ENCODE data around the gene BNC2. TPM values are rescaled to one million over a fixed set of nuclear protein-coding genes. Genes with fewer than 3 reads are reported as not detected.

The BNC2 gene
- total RNA-seq, 1 donor from 2014 or later = 2.9 TPM

- no peak overlapping the region for H3K4me3 ChIP-seq (ENCODE audit: low read depth, low read length)
- no peak for DNase-seq (ENCODE audit: low read depth)
- no peak for TF ChIP-seq CTCF (conservative IDR thresholded peaks at IDR 0.05; ENCODE audit: low read depth, low read length)
These were observed 82.7 kb downstream of the BNC2 start for GRCh38 chr9:16787724-16788123.

GRCh38 chr9:16784002-16784401 lies 86.5 kb downstream of the BNC2 start:
- DNase-seq (ENCODE audit: low read depth) = no peak
- no peak overlapping the region for H3K4me3 ChIP-seq (ENCODE audit: low read depth, low read length)
- TF ChIP-seq CTCF (conservative IDR thresholded peaks at IDR 0.05; ENCODE audit: low read depth, low read length) = no peak

- H3K4me3 ChIP-seq (ENCODE audit: low read depth, low read length) = no peak overlapping the region
- TF ChIP-seq CTCF (conservative IDR thresholded peaks at IDR 0.05; ENCODE audit: low read depth, low read length) = no peak
- DNase-seq (ENCODE audit: low read depth) = no peak
These were observed 88.0 kb downstream of the BNC2 start for GRCh38 chr9:16782490-16782889.

GRCh38 chr9:16775330-16775729 lies 95.1 kb downstream of the BNC2 start:
- no peak for TF ChIP-seq CTCF (conservative IDR thresholded peaks at IDR 0.05; ENCODE audit: low read depth, low read length)
- no peak for DNase-seq (ENCODE audit: low read depth)
- no peak overlapping the region for H3K4me3 ChIP-seq (ENCODE audit: low read depth, low read length)

- H3K4me3 ChIP-seq (ENCODE audit: low read depth, low read length) = no peak overlapping the region
- no peak for TF ChIP-seq CTCF (conservative IDR thresholded peaks at IDR 0.05; ENCODE audit: low read depth, low read length)
These were observed 96.9 kb downstream of the BNC2 start for GRCh38 chr9:16773617-16774016.

GRCh38 chr9:16773116-16773515 lies 97.4 kb downstream of the BNC2 start:
- no peak for DNase-seq (ENCODE audit: low read depth)
- TF ChIP-seq CTCF (conservative IDR thresholded peaks at IDR 0.05; ENCODE audit: low read depth, low read length) = no peak
- no peak overlapping the region for H3K4me3 ChIP-seq (ENCODE audit: low read depth, low read length)

More at GRCh38 chr9:16773617-16774016, 96.9 kb downstream of the BNC2 start:
- DNase-seq (ENCODE audit: low read depth) = no peak

GRCh38 chr9:16771356-16771755 lies 99.1 kb downstream of the BNC2 start:
- no peak for DNase-seq (ENCODE audit: low read depth)

More at GRCh38 chr9:16771356-16771755, 99.1 kb downstream of the BNC2 start:
- no peak for TF ChIP-seq CTCF (conservative IDR thresholded peaks at IDR 0.05; ENCODE audit: low read depth, low read length)
- no peak overlapping the region for H3K4me3 ChIP-seq (ENCODE audit: low read depth, low read length)

All from epithelial cell of proximal tubule (primary cell).